Astrocyte (in vitro differentiated cells and primary cell): ENCODE data around the gene LHX1. TPM values are rescaled to one million over a fixed set of nuclear protein-coding genes. Genes with fewer than 3 reads are reported as not detected.
A peak's percentile ranks its signal among the peaks of the same experiment; 100 is the strongest.

ENCODE experiments used
- DNase-seq: peaks from one replicate; pipeline ENCODE4 v3.0.0-alpha.2; 2010; ENCODE audit warnings: low read depth
- FAIRE-seq: peaks from 2 replicates; lab custom pipeline; 2011; peaks lifted over from hg19 to GRCh38; lab: Jason Lieb, UNC
- H2AFZ ChIP-seq: 2 replicates; pipeline ENCODE4 v1.6.0; 2012; ENCODE audit warnings: low read depth, low read length, inconsistent platforms
- H3K27ac ChIP-seq: 2 replicates; pipeline ENCODE4 v1.5.1; 2011; ENCODE audit warnings: low read depth, low read length, inconsistent platforms
- H3K27me3 ChIP-seq: 2 replicates; pipeline ENCODE4 v1.6.0; 2011; ENCODE audit warnings: low read length, inconsistent platforms; ENCODE audit not compliant: insufficient read depth
- H3K36me3 ChIP-seq: 2 replicates; pipeline ENCODE4 v1.5.1; 2011; ENCODE audit warnings: low read length, inconsistent platforms; ENCODE audit not compliant: insufficient read depth
- H3K4me1 ChIP-seq: 2 replicates; pipeline ENCODE4 v1.5.1; 2011; ENCODE audit warnings: low read length, inconsistent platforms; ENCODE audit not compliant: insufficient read depth
- H3K4me2 ChIP-seq: 2 replicates; pipeline ENCODE4 v1.6.0; 2012; ENCODE audit warnings: low read length, inconsistent platforms
- H3K4me3 ChIP-seq: 2 replicates; pipeline ENCODE4 v1.5.1; 2011; ENCODE audit warnings: low read depth, mild to moderate bottlenecking, low read length, inconsistent platforms; ENCODE audit not compliant: insufficient read depth
- H3K79me2 ChIP-seq: 2 replicates; pipeline ENCODE4 v1.6.0; 2012; ENCODE audit warnings: mild to moderate bottlenecking, low read length, inconsistent platforms; ENCODE audit not compliant: insufficient read depth
- H3K9ac ChIP-seq: 2 replicates; pipeline ENCODE4 v1.6.0; 2012; ENCODE audit warnings: mild to moderate bottlenecking, low read length, inconsistent platforms
- H3K9me3 ChIP-seq: 2 replicates; pipeline ENCODE4 v1.5.1; 2012; ENCODE audit warnings: low read depth, mild to moderate bottlenecking, low read length, inconsistent platforms; ENCODE audit not compliant: insufficient read depth
- H4K20me1 ChIP-seq: 2 replicates; pipeline ENCODE4 v1.6.0; 2012; ENCODE audit warnings: low read length, inconsistent platforms; ENCODE audit not compliant: insufficient read depth
- H3K27ac Mint-ChIP-seq: one replicate; pipeline ENCODE4 v1.8.0; 2021; ENCODE audit warnings: mild to moderate bottlenecking, mixed read lengths; ENCODE audit not compliant: unreplicated experiment
- H3K27me3 Mint-ChIP-seq: one replicate; pipeline ENCODE4 v1.8.0; 2021; ENCODE audit warnings: low read depth, mixed read lengths; ENCODE audit not compliant: unreplicated experiment
- H3K36me3 Mint-ChIP-seq: one replicate; pipeline ENCODE4 v1.8.0; 2021; ENCODE audit warnings: low read depth, mixed read lengths; ENCODE audit not compliant: unreplicated experiment
- H3K4me1 Mint-ChIP-seq: one replicate; pipeline ENCODE4 v1.8.0; 2021; ENCODE audit warnings: low read depth, mixed read lengths; ENCODE audit not compliant: unreplicated experiment
- H3K4me3 Mint-ChIP-seq: one replicate; pipeline ENCODE4 v1.8.0; 2021; ENCODE audit warnings: mild to moderate bottlenecking, moderate library complexity, mixed read lengths; ENCODE audit not compliant: unreplicated experiment
- H3K9me3 Mint-ChIP-seq: one replicate; pipeline ENCODE4 v1.8.0; 2021; ENCODE audit warnings: mild to moderate bottlenecking, mixed read lengths; ENCODE audit not compliant: unreplicated experiment
- EZH2 ChIP-seq: IDR thresholded peaks from 2 replicates; pipeline ENCODE4 v1.6.1; 2012; ENCODE audit warnings: mild to moderate bottlenecking, low read length, inconsistent platforms; ENCODE audit not compliant: insufficient read depth
- total RNA-seq: library from RNA; stranded (reverse); gene quantifications from 2 replicates; pipeline ENCODE4 v1.2.1, GENCODE V29; 2021
- TF ChIP-seq, protein P1 (sequence below): IDR thresholded peaks from 2 replicates; pipeline ENCODE4 v1.5.1; 2011; ENCODE audit warnings: low read depth, mild to moderate bottlenecking, inconsistent platforms, low read length, moderate library complexity; ENCODE audit not compliant: insufficient read depth

Gene LHX1
- total RNA-seq, 1 donor from 2014 or later, result 10.8 TPM

DNA sequence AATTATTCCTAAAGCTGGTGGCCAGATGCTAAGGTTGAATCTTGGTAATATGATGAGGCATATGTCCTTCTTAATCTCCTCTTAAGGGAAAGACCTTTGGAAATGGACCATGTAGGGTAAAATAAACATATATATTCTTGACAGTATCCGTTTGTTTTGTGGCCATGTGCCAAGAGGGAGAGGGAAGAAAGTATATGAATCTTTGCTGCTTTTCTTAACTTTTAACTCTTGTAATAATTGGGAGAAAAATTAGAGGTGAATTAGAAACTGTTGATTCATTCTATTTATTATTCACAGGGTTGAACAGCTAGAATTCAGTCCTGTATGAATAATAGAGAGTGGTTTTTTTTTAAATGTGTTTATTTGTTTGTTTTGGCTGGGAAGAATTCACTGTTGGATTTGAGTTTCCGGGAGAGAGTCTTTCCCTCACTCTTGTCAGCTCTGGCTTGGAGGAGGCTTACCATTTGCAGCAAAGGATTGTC is 43.0 kb downstream of the LHX1 start:
- H3K27ac Mint-ChIP-seq, result no peak overlapping the region
- H3K27me3 Mint-ChIP-seq, result no peaks in the 10 kb centered on the region
- Histone ChIP-seq H3K9me3 (no peaks in the 10 kb centered on the region), H2AFZ (no peak overlapping the region), H3K79me2 (peaks cover 47% of the 10 kb centered on the region), H3K27me3 (no peaks in the 10 kb centered on the region), H3K27ac (no peak overlapping the region), H3K4me3 (no peak overlapping the region), H3K4me1 (peaks cover 20% of the 10 kb centered on the region), H3K4me2 (peak overlapping the region; percentile 14), H3K36me3 (no peaks in the 10 kb centered on the region), H3K9ac (no peak overlapping the region), H4K20me1 (peaks cover 18% of the 10 kb centered on the region)
- peaks cover 12% of the 10 kb centered on the region for H3K4me1 Mint-ChIP-seq
- TF ChIP-seq, protein P1, sequence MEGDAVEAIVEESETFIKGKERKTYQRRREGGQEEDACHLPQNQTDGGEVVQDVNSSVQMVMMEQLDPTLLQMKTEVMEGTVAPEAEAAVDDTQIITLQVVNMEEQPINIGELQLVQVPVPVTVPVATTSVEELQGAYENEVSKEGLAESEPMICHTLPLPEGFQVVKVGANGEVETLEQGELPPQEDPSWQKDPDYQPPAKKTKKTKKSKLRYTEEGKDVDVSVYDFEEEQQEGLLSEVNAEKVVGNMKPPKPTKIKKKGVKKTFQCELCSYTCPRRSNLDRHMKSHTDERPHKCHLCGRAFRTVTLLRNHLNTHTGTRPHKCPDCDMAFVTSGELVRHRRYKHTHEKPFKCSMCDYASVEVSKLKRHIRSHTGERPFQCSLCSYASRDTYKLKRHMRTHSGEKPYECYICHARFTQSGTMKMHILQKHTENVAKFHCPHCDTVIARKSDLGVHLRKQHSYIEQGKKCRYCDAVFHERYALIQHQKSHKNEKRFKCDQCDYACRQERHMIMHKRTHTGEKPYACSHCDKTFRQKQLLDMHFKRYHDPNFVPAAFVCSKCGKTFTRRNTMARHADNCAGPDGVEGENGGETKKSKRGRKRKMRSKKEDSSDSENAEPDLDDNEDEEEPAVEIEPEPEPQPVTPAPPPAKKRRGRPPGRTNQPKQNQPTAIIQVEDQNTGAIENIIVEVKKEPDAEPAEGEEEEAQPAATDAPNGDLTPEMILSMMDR, result no peak
- no peak for TF ChIP-seq EZH2
- H3K36me3 Mint-ChIP-seq, result peaks cover 4% of the 10 kb centered on the region
- H3K4me3 Mint-ChIP-seq, result no peak overlapping the region
- H3K9me3 Mint-ChIP-seq, result no peaks in the 10 kb centered on the region
- FAIRE-seq (no peak), DNase-seq (peak; percentile 13)

DNA sequence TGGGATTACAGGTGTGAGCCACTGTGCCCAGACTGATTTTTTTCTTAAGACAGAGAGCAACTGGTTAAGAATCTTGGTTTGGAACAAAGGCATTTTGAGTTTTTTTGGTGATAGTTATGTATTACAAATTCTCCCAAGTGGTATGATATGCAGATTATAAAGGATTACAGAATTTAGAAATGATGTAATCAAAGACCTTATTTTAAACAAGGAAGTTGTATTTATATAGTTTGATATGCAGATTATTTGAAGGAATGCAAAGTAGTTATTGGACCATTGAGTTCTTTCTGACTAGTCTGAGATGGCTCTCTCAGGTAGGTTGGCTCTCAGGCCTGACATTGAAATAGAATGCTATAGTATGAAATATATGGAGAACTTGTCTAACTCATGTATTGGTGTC is 46.3 kb downstream of the LHX1 start:
- H3K9me3 Mint-ChIP-seq, result no peaks in the 10 kb centered on the region
- no peak overlapping the region for H2AFZ ChIP-seq
- FAIRE-seq, result no peak

DNA sequence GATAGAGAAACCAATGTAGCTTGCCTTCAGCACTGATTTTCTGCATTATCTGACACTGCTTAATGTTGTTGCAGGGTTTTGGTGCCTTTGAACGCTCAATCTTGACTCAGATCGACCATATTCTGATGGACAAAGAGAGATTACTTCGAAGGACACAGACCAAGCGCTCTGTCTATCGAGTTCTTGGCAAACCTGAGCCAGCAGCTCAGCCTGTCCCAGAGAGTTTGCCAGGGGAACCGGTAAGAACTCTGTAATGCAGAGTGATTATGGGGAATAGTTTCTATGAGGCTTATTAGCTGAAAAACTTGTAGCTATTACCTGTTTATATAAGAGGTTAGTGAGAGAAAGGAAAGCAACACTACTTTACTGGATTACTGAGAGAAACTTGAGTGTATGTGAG is 51.9 kb downstream of the LHX1 start:
- no peaks in the 10 kb centered on the region for H3K4me1 ChIP-seq
- Mint-ChIP-seq H3K9me3 (no peaks in the 10 kb centered on the region), H3K27me3 (no peaks in the 10 kb centered on the region), H3K4me3 (no peak overlapping the region), H3K4me1 (peaks cover 10% of the 10 kb centered on the region), H3K36me3 (peaks cover 5% of the 10 kb centered on the region), H3K27ac (no peak overlapping the region)
- no peak for TF ChIP-seq EZH2
- TF ChIP-seq, protein P1, result no peak
- no peak overlapping the region for H3K4me2 ChIP-seq
- no peak overlapping the region for H3K4me3 ChIP-seq
- no peak overlapping the region for H3K27ac ChIP-seq
- no peak overlapping the region for H2AFZ ChIP-seq
- H3K27me3 ChIP-seq, result no peaks in the 10 kb centered on the region
- peaks cover 37% of the 10 kb centered on the region for H3K36me3 ChIP-seq
- no peak for DNase-seq
- peaks cover 11% of the 10 kb centered on the region for H3K79me2 ChIP-seq
- H3K9me3 ChIP-seq, result no peaks in the 10 kb centered on the region
- peaks cover 23% of the 10 kb centered on the region for H4K20me1 ChIP-seq
- FAIRE-seq, result no peak
- no peak overlapping the region for H3K9ac ChIP-seq

More for the DNA sequence above, 46.3 kb downstream of the LHX1 start:
- H3K27me3 ChIP-seq, result no peaks in the 10 kb centered on the region
- no peak overlapping the region for H3K4me3 ChIP-seq
- H3K79me2 ChIP-seq, result peaks cover 38% of the 10 kb centered on the region
- H3K36me3 ChIP-seq, result peaks cover 14% of the 10 kb centered on the region
- H3K9ac ChIP-seq, result no peak overlapping the region
- Mint-ChIP-seq H3K27me3 (no peaks in the 10 kb centered on the region), H3K4me3 (no peak overlapping the region), H3K4me1 (peaks cover 10% of the 10 kb centered on the region), H3K36me3 (peaks cover 4% of the 10 kb centered on the region), H3K27ac (no peak overlapping the region)
- TF ChIP-seq, protein P1, result no peak
- TF ChIP-seq EZH2, result no peak
- no peak overlapping the region for H3K4me2 ChIP-seq
- H3K27ac ChIP-seq, result no peak overlapping the region
- H4K20me1 ChIP-seq, result peaks cover 31% of the 10 kb centered on the region
- no peaks in the 10 kb centered on the region for H3K9me3 ChIP-seq
- H3K4me1 ChIP-seq, result peaks cover 19% of the 10 kb centered on the region
- DNase-seq, result no peak
